Measurements from ENCODE around the gene PRPSAP1.
A peak's percentile ranks its signal among the peaks of the same experiment; 100 is the strongest.
"Not testable (repeated sequence)": the region's sequence is repeated elsewhere in the genome, so short reads cannot be mapped to it uniquely, and the experiment has no call there.

Gene PRPSAP1

DNA sequence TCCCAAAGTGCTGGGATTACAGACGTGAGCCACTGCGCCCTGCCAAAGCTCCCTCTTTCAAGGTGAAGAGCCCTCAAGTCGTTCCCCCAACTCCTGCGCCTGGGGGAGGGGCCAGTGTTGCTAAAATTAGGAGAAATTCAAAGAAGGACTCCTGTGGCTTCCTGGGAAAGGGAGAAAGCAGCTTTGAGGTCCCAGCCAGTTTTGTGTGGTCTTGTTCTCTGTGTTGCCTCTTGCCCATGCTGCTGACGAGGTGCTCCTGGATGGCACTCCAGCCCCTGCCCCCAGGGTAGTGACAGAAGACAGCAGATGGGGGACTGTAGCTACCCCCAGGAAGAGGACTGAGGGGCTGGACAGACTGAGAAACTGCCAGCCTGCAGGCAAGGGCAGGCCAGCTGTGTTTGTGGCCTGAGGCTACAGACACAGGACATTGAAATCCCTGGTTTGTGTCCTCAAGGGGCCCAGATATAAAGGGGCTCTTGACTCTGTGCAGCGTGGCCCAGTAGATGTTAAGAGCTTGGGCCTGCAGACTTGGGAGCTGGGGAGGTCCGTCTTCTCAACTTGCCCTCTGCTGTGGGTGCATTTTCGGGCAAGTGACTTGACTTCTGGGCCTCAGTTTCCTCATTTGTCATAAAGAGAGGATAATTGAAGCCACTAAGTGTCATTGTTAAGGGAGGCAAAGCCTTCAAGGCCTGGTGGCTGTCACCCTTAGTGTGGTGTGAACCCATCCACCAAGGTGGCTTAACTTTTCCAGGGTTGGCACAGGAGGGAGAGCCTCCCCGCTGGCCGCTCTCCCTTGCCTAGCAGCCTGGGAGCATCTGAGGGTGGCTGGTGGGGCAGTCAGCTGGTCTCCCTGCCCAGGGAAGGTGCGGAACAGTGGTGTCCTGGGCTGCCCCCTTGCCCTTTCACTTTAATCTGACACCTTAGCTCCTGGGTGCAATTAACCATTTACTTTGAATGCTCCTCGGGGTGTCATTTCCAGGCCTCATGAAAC is 84.4 kb downstream of the PRPSAP1 start:
- TF ChIP-seq, protein P1, sequence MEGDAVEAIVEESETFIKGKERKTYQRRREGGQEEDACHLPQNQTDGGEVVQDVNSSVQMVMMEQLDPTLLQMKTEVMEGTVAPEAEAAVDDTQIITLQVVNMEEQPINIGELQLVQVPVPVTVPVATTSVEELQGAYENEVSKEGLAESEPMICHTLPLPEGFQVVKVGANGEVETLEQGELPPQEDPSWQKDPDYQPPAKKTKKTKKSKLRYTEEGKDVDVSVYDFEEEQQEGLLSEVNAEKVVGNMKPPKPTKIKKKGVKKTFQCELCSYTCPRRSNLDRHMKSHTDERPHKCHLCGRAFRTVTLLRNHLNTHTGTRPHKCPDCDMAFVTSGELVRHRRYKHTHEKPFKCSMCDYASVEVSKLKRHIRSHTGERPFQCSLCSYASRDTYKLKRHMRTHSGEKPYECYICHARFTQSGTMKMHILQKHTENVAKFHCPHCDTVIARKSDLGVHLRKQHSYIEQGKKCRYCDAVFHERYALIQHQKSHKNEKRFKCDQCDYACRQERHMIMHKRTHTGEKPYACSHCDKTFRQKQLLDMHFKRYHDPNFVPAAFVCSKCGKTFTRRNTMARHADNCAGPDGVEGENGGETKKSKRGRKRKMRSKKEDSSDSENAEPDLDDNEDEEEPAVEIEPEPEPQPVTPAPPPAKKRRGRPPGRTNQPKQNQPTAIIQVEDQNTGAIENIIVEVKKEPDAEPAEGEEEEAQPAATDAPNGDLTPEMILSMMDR (IDR thresholded peaks at IDR 0.05) = no peak
- H3K4me3 ChIP-seq (ENCODE audit: low read depth, low read length) = peak overlapping the region; percentile 7
- H3K9me3 ChIP-seq (ENCODE audit: control insufficient read depth, low read length) = no peaks in the 10 kb centered on the region
- H3K36me3 ChIP-seq (ENCODE audit: control insufficient read depth, insufficient read depth, low read length) = no peaks in the 10 kb centered on the region
- H3K4me1 ChIP-seq = peaks cover 35% of the 10 kb centered on the region
- H3K27me3 ChIP-seq (ENCODE audit: control insufficient read depth, insufficient read depth, low read length) = no peaks in the 10 kb centered on the region
- H2AFZ ChIP-seq = no peak overlapping the region
- H3K79me2 ChIP-seq = peaks cover 29% of the 10 kb centered on the region
- peak overlapping the region; percentile 14 for H3K4me2 ChIP-seq (ENCODE audit: low read length)
- peak overlapping the region; percentile 39 for H3K27ac ChIP-seq
- H3K9ac ChIP-seq = no peak overlapping the region

DNA sequence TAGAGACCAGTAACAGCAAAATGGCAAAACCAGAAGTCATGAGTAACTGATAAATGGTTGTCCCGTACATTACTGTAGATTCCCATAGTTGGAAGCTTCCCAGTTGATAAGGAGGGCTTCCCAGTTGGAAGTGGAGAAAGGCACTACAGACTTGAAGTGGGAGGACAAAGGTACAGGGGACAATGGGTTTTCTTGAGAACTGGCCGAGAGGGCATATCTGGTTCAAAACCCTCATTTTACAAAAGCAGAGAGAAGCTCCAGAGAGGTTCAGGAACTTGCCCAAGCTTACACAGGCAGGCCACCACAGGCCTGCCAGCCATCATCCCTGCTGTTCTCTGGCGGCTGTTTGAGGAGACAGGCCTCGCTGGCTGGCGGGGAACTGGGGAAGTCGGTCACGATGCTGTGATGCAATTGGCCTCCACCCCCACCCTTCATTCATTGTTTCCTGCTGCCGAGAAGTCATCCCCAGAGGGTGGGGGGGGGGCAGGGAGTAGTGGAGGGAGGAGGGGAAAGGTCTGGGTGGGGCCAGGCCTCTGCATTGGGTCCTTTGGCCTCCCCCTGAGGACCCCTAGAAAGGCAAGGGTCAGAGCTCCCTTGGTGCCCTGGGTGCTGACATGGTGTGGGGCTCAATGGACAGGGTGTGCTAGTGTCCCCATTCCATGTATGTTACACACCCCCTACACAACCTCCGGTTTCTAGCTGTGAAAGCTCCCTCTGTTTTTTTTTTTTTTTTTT is 85.5 kb downstream of the PRPSAP1 start:
- Histone ChIP-seq H3K79me2 (peaks cover 29% of the 10 kb centered on the region), H3K4me3 (ENCODE audit: low read depth, low read length) (peak overlapping the region; percentile 12), H3K36me3 (ENCODE audit: control insufficient read depth, insufficient read depth, low read length) (no peaks in the 10 kb centered on the region), H3K4me1 (peaks cover 42% of the 10 kb centered on the region), H3K4me2 (ENCODE audit: low read length) (peak overlapping the region; percentile 14), H3K9me3 (ENCODE audit: control insufficient read depth, low read length) (no peaks in the 10 kb centered on the region), H2AFZ (no peak overlapping the region), H3K27me3 (ENCODE audit: control insufficient read depth, insufficient read depth, low read length) (no peaks in the 10 kb centered on the region), H3K9ac (no peak overlapping the region), H3K27ac (peak overlapping the region; percentile 17)
- TF ChIP-seq, protein P1 (IDR thresholded peaks at IDR 0.05) = no peak

DNA sequence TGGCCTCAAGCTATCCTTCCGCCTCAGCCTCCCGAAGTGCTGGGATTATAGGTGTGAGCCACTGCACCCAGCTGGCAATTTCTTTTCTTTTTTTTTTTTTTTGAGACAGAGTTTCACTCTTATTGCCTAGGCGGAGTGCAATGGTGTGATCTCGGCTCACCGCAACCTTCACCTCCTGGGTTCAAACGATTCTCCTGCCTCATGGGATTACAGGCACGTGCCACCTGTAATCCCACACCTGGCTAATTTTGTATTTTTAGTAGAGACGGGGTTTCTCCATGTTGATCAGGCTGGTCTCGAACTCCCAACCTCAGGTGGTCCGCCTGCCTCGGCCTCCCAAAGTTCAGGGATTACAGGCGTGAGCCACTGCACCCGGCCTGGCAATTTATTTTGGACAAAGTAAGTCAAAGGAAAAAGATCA is 86.1 kb downstream of the PRPSAP1 start:
- H3K9ac ChIP-seq; H3K27me3 ChIP-seq (ENCODE audit: control insufficient read depth, insufficient read depth, low read length); H2AFZ ChIP-seq; H3K4me2 ChIP-seq (ENCODE audit: low read length); H3K36me3 ChIP-seq (ENCODE audit: control insufficient read depth, insufficient read depth, low read length); H3K9me3 ChIP-seq (ENCODE audit: control insufficient read depth, low read length): not testable (repeated sequence)
- H3K27ac ChIP-seq = peak overlapping the region; percentile 17
- peaks cover 29% of the 10 kb centered on the region for H3K79me2 ChIP-seq
- H3K4me1 ChIP-seq = peaks cover 47% of the 10 kb centered on the region
- peak overlapping the region; percentile 12 for H3K4me3 ChIP-seq (ENCODE audit: low read depth, low read length)

DNA sequence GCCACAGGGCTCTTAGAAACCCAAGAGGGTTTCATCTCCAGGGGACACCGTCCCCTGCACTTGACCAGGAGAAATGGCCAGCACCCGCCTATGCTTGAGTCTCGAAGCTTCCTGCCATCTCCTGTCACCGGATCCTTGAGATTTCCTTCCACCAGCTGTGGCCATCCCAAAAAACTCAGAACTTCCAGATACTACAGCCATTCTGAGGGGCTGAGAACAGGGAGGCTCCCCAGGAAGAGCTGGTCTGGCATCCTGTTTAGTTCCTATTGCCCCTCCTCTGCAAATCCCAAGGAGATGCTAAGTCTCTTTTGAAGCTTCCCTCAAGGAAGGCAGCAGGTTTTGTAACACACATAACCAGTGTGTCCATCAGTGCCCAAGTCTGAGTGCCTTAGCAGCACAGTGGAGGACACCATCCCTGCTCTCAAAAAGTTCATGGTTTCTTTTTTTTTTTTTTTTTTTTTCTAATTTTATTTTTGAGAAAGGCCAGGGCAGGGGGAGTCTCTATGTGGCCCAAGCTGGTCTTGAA is 86.6 kb downstream of the PRPSAP1 start:
- H3K9me3 ChIP-seq (ENCODE audit: control insufficient read depth, low read length) = no peaks in the 10 kb centered on the region
- peaks cover 48% of the 10 kb centered on the region for H3K4me1 ChIP-seq

More for the DNA sequence above, 86.6 kb downstream of the PRPSAP1 start:
- peak overlapping the region; percentile 81 for H3K4me3 ChIP-seq (ENCODE audit: low read depth, low read length)
- H3K9ac ChIP-seq = no peak overlapping the region
- H3K79me2 ChIP-seq = peaks cover 29% of the 10 kb centered on the region
- H3K27me3 ChIP-seq (ENCODE audit: control insufficient read depth, insufficient read depth, low read length) = no peaks in the 10 kb centered on the region
- no peak overlapping the region for H2AFZ ChIP-seq
- peak overlapping the region; percentile 66 for H3K4me2 ChIP-seq (ENCODE audit: low read length)
- H3K27ac ChIP-seq = peak overlapping the region; percentile 90
- TF ChIP-seq, protein P1 (IDR thresholded peaks at IDR 0.05) = no peak
- no peaks in the 10 kb centered on the region for H3K36me3 ChIP-seq (ENCODE audit: control insufficient read depth, insufficient read depth, low read length)

Data from parathyroid adenoma (tissue), 2 donors.